ENCODE data around the gene JAM3.

JAM3 gene

DNA sequence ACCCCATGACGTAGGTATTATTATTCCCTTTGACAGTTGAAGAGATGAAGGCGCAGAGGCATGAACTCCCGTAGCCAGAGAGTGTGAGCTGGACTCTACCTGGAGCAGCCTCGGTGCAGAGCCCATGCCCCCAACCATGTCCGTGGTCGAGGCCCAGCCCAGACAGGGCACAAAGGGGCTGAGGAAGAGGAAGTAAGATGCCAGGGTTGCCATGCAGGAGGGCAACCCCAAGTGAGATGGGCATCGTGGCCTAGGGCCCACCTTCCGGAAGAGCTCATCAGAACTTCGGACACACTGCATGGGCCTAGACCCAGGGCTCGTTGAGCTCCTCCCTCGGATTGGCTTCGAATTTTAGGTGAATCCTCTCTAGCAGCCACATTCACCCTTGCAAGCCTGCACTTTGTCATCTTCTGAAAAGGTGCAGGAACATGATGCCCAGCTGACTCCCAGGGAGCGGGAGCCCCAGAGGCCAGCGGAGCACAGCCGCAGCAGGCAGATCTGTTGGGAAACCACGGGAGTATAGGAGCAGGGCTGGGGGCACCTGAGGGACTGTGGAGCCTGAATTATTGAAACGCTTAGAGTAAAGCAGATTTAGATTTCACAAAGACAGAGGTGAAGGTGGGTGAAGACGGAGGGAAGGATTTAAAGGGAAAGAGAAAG lies 29.0 kb upstream of the JAM3 start:
- DNase-seq: no peak

DNA sequence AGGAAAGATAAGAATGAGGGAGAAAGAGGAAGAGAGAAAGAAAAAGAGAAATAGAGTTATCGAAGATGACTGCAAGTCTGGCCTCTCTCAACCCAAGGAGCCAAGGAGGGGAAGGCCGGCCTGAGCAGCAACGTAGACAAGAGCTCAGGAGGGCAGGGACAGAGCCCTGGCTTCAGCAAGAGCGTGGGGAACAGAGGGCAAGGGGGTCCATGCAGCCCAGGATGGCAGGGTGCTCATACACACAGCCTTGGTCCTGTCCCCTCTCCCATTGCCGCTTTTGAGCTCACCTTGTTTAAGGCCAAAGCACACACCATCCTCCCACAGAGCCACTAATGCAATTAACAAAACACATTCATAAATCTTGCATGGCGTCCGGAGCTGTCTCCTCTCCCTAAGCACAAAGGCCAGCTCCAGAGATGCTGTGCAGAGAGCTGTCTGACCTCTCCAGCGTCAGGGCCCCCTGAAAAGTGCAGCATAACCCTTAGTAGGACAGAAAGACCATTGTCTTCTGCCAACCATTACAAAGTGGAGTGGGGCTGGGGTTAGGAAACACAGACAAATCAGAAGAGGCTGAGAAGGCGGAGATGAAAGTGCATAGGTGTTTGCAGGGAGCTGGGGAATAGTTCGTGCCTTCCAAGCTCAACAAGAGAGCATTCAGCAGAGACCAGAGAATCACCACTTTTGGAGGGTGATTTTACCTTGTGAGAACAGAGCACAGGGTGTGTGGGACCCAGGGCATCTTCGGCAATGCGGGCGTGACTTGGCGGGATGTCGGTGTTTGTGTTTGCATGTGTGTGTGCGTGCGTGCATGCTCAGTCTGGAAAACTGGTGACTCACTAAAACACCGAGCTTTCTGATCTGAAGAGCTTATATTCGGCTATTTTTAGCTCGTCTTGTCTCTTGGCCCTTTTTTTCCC lies 28.2 kb upstream of the JAM3 start:
- peak; percentile 77 for DNase-seq

DNA sequence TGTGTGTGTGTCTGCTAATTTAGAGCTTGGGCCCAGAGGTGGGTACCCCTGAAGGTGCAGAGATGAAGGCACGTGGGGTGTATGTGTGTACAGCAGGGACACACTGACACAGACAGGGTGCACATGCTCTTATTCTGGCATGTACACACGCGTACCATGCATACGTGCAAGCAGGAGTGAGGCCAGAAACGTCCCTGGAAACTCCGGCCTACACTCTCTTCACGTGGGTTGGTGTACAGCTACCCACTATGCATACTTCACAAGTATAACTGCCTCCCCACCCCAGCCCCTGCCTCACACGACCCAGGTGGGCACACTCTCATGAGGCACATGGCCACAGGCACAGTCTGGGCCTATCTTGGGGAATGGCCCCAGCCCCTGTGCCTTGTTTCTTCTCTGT lies 27.5 kb upstream of the JAM3 start:
- no peak for DNase-seq

DNA sequence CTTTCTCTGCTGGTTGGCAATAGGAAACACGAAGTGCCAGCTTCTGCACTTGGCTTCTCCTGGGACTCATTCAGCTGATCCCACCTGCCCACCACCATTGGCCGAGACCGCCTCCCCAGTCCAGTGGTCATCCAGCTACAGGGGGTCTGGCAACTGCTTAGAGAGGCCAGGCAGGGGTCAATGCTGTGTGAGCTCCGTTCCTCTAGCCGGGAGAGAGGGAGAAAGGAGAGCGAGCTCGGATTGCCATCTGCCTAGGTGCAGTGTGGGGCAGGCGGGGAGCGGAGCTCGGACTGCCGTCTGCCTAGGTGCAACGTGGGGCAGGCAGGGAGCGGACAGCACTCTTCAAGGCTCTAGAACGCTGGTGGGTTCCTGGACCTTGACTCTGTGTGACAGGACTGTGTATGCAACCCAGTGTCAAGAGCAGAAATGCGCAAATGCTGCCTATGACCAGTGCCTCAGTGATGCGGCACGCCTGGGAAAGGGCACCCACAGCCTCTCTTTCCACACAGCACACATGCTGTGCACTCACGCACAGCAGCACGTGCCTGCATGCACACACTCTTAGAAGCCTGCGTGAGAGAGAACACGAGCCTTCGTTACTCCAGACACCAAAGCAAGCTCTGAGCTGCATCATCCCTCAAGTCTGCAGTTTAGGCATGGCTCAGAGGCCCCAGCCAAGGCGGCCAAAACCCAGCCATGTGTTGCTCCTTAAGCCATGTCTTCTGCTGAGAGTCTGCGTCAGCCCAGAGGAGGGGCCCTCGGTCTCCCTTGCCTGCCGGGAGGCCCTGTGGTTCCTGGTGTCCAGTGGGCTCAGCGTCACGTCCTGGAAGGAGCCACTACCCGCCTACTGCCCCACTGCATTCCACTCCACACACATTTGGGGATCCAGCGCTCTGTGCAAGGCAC lies 26.8 kb upstream of the JAM3 start:
- DNase-seq: no peak

DNA sequence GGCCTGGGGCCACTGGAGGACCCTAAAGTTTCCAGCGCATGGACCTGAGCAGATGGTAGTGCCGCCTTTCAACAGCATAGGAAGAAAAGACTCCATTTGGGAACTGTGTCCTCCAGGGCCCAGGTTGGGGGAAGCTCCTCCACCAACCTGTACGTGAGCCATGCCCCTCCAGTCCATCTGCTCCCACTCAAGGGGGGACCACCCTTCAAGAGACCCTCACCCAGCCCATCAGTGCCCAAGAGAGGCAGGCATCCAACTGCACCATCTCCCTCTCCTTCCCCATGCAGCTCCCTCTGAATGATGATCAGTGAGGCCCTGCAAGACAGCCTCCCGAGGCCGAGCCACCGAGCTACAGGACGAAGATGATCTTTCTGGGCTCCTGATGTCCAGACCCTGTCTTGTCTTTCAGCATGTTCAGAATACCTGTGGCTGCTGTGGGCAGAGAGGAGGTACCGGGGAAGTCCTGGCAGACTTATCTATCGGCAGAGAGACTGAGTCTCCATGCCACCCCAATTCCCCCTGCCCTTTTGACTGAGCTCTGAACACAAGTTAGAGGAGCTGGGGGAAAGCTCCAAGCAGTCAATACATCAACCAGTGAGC lies 25.0 kb upstream of the JAM3 start:
- DNase-seq: no peak

DNA sequence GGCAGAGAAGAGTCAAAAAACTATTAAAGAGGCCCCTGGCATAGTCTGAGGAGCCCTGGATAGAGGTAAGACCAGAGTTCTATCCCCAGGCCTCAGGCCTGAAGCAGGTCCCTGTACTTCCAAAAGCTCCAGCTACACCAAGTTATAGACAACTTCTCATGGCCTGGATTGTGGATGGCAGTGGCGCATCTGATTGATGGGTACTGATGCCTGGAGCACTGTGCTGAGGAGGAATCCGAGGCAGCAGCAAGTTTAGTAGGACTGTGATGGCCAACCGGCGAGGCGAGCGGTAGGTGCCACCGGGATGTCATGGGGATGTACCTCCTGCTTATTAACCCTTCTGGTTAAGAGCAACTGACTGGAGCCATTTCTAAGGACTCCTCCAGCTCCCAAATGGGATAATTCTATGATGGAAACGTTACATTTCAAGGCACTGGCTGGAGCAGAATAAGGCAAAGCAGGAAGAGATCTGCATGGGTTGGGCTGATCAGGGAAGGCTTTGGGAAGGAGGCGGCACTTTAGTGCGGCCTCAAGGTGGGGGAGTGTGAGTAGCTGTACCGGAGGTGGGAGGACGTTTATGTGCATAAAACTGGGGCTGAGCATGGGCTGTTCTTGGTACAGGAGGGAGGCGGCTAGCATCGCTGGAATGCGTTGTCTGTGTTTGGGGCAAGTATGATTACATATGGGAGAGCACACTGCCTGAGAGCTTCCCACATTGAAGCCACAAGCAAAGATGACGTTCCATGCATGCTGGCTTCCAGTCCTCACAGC lies 24.2 kb upstream of the JAM3 start:
- no peak for DNase-seq

DNA sequence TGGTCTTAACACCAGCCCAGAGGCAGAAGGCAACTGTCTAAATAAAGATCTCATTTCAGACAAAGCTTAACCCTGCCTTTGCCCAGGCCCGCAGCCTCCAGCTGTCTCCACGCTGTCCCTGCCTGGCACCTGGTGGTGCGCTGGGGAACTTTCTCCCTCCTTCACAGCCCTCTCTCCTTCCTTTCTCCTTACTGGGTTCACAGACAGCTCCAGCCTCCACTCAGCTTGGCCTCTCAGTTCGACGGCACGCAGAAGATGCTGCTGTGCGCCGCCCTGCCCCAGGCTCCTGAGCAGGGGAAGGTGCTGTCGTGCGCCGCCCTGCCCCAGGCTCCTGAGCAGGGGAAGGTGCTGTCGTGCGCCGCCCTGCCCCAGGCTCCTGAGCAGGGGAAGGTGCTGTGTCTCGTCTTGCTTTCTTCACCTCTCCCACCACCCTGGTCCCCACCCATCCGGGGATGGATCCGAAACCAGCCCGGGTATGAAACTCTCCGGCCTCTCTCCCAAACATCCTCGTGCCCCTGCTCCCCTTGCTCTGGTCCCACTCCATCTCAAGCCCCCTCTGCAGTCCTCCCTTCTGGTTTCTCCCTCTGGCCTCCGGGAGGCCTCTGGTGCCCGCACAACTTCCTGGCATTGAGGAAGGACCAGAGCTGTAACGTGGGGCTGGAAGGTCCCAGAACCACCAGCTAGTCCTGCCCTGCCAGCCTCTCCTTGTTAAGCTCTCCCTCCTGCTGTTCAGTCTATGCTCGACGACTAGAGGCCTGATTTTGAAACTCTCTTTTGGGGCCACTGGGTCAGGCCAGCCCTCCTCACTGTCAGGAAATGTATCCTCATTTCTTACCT lies 22.9 kb upstream of the JAM3 start:
- DNase-seq: no peak

DNA sequence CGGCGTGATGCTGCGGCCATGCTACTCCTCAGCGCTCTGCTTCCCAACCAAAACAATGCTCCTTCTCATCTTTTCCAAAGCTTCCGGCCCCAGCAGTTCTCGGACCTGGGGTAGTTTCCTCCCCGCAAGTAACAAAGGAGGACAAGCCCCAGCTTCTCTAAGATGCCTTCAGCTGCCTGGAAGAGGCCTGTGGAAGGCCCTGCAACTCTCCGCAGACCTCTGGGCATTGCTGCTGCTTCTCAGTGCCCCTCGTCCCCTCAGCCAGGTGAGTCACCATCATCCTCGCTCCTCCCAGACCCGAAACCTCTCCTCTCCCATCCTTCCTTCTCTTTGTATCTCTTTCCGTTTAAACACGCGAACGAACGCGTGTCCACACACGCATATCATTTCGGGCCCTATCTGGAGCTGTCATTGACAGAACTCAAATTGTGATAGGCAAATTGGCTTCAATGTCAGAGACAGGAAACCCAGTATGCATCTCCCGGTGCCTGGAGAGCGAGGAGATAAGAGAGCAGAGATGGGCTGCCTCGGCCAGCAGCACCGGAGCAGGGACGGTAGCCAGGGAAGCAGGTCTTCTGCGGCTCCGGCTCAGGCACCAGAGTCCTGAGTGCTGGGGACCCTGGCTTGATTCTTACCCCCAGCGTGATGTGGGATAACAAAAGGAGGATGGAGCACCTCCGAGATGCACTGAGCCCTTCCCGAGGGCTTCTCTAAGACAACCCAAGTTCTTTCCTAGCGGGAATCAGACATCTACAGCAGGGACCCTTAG lies 22.0 kb upstream of the JAM3 start:
- no peak for DNase-seq

DNA sequence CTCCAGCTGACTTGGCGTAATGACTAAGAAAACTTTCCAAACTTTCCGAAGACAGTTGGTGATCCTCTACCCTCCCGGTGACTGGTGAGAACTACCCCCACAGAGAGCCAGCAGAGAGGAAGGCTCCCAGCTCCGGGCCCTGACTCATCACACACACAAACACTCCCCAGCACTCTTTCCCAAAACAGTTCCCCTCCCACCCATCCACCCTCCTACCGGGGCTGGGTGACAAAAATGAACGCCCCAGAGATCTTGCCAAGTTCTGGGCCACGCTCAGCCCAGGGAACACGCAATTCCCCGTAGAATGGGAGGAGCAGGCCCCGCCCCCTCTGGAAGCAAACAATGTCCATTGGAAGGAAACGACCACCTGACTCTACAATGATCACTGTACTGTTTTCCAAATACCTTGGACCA lies 21.3 kb upstream of the JAM3 start:
- DNase-seq: peak; percentile 35

DNA sequence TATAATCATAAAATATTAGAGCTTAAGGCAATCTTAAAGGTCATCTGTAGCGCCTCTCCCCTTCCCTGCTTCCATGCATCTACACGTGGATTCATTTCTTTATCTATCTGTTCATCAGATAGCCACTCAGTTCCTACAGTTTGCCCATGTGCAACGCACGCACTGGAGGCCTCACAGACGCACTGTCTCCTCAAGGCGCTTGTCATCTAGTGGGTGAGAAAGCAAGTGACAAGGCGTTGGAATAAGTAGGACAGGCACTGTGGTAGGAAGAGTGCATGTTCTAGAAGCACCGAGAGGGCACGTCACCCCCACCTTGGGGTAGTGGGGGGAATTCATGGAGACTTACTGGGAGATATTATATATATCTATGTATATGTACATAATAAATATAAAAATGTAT lies 20.8 kb upstream of the JAM3 start:
- DNase-seq: no peak

DNA sequence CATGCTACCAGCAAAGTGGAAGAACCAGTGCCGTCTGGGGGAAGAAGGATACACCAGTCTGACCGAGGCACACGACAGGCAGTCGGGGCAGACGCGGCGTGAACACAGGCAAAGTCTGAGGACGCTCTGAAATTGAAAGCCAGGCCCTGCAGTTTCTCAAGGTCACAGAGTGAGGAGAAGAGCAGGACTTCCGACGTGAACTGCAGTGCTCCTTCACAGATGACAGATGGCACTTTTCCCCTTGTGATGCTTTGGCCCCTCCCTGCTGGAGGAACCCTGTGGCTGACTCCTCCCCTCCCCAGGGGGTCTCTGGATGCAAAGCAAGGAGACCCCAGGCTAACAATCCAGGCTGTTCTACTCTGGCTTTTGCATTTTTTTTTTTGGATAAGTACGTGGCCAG lies 19.6 kb upstream of the JAM3 start:
- no peak for DNase-seq

DNA sequence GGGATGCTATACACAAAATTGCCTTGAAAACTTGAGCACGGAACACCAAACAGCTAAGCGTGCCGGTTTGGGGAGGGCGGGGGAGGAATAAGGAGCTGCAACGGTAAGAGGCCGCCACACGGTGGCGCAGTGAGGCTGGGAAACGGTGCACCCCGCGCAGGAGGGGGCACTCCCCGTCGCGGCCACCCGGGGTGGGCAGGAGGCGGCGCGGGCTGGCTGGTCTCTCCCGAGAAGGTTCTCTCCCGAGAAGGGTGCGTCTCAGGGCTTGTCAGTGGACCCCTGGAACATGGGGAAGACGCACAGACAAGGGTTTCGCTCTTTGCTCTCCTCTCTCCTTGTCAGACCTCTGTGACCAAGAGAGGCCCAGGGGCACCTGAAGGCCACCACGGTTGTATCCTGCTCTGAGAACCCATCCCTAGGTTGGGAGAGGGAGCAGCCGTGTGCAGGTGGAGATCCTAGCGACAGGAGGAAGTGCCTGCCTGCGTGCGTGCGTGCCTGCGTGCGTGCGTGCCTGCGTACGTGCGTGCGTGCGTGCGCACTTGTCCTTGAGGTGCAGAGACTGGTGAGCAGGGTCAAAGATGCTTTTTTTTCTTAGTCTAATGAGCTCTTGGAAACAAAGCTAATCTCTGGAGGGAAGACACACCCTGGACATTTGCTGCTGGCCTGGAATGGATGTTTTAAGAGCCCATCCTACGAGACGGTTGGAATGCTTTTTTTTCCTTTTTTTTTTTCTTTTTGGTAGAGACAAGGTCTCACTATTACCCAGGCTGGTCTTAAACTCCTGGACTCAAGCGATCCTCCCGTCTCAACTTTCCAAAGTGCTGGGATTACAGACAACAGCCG lies 18.1 kb upstream of the JAM3 start:
- no peak for DNase-seq

DNA sequence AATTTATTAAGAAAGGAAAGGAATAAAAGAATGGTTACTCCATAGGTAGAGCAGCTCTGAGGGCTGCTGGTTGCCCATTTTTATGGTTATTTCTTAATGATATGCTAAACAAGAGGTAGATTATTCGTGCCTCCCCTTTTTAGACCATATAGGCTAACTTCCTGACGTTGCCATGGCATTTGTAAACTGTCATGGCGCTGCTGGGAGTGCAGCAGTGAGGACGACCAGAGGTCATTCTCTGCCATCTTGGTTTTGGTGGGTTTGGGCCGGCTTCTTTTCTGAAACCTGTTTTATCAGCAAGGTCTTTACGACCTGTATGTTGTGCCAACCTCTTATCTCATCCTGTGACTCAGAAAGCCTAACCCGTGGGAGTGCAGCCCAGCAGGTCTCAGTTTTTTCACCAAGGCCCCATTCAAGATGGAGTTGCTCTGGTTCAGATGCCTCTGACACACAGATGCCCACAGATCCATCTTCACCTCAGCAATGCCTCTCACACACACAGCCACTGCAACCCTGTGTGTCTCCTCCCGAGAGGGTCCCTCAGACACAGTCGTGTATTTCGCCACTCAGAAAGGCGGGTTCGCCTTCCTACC lies 16.4 kb upstream of the JAM3 start:
- DNase-seq: no peak

DNA sequence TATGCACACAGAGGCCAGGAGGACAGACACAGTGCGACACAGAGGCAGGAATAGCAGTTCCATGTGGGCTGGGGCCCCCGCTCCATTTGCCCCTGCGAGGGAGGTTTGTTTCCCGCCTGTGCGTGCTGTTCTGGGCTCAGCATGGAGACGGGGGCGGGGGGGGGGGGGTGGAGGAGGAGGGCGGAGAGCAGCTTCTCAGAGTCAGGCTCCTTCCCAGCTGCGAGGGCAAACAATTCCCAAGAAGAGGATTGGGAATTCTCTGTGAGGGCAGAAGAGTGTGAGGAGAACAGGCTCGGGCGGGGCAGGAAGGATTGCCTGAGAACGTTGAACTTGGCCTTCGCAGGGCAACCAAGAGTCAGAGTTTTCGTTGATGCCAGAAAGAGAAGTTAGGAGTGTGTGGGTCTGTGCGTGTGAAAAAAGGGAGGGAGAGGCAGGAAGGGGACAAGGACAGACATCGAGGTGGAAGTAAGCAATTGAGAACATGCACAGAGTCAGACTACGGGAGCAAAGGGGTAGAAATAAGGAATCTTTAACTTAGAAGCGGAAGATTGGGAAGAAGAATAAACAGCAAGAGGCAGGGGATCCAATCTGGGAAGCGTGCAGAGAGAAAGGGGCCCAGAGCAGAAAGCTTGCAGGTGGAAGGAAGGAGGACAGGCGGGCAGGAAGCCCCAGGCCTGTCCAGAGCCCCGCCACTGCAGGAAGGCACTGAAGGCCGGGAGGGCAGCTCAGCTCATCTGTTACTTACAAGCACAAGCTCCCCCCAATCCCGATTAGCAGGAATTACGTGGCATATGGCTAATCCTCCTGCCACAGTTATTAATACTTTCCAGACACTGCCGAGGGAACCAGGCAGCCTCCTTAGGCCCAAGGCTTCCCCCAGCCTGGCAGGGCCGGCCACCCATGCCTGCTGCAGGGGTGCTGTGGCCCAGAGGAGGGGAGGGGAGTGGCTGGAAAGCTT lies 15.6 kb upstream of the JAM3 start:
- DNase-seq: no peak

DNA sequence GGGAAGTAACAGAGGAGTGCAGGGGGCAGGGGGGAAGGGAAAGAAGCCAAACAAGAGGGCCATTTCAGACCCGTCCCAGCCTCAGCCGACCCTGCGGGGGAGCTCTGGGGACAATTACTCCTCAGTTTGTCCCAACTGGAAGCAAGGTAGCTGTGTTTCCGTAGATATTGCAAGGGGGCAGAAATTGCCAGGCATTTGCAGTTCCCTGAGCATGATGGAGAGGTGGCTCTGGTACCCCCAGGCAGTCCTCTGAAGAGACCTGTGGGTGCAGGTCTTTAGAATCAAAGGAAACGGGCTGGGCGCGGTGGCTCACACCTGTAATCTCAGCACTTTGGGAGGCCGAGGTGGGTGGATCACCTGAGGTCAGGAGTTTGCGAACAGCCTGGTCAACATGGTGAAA lies 13.8 kb upstream of the JAM3 start:
- DNase-seq: no peak

DNA sequence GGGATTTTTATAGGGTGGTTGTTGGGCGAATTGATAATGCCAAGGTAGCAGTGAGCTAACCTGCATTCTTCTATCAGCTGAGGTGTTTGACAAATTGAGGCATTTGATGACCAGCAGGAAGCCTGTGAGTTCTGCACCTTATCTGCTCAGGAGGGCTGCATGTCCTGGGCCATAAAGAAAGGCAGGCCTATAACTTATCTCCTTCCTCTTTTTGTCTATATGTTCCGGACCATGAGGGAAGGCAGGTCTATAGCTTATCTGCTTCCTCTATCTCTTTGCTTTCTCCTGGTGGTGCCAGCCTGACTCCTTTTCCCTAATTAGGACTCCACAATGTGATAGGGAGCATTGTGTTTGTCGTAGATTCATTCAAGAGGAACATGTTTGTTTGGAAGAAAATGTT lies 8.6 kb upstream of the JAM3 start:
- no peak for DNase-seq

DNA sequence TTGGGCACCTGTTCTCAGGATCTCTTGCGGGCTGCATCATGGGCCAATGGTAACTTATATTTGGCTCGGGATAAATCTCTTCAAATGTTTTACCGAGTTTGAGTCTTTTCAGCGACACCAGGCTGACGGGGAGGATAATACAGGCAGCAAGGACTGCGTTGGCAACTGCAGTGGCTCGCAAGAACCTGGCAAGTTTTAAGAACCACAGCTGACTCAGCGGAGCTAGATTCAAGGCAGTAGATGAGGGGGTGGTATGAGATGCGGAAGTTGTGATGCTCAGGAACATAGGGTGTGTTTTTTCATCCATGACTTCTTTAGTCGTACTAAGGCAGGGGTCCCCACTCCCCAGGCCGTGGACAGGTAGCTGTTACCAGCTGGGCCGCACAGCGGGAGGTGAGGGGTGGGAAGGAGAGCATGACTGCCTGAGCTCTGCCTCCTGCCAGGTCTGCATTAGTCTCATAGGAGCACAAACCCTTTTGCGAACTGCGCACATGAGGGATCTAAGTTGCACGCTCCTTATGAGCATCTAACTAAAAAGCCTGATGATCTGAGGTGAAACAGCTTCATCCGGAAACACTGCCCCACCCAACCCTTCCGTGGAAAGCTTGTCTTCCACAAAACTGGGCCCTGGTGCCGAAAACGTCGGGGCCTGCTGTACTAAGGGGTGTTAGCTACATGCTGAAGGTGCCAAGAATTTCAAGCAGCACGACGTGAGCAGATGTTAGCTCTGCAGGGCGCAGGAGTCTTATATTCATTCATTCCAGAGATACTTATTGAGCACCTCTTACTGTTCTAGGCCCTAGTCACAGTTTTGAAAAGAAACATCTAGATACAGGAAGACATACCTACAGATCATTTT lies 6.4 kb upstream of the JAM3 start:
- DNase-seq: no peak
